D721Med (cell line): Measurements from ENCODE around the gene PASK.

Experiments used
- DNase-seq: peaks from one replicate; pipeline ENCODE4 v3.0.0; 2011; ENCODE audit warnings: low spot score; ENCODE audit not compliant: insufficient read length
- FAIRE-seq: peaks from 2 replicates; lab custom pipeline; 2011; peaks lifted over from hg19 to GRCh38; lab: Jason Lieb, UNC
- TF ChIP-seq, protein P1 (sequence below): IDR thresholded peaks from 2 replicates; pipeline ENCODE4 v1.5.1; 2012; ENCODE audit warnings: mild to moderate bottlenecking, control low read depth; ENCODE audit not compliant: insufficient read depth; ENCODE audit errors: missing control alignments

PASK gene

DNA sequence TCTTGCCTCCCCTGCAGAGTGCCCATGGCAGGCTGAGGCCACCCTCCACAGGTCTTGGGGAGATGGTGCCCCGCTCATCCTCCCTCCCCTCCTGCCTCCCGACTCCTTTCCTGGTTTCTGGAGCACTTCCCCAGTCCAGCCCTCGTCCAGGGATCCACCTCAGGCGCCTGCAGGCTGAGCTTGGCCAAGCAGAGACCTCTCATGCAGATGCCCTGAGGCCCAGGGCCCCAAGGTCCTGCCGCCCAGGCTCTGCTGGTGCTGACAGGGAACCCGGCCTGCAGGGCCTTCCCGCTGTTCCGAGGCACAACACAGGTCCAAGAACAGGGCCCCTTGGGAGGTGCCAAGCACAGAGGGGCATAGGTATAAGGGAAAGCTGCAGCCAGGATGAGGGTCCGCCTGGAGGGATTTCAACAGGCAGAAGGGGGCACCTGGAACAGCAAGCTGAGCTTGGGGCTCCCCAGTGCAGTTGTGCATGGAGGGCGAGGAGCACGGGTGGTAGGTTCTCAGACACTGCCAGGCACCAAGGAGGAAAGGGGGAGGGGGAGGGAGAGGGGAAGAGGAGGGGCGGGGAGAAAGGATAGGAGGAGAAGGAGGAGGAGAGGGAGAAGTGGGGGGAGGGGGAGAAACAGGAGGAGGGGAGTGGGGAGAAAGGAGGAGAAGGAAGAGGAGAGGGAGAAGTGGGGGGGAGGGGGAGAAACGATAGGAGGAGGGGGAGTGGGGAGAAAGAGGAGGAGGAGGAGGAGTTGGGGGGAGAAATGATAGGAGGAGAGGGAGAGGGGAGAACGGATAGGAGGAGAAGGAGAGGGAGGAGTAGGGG is 38.0 kb upstream of the PASK start:
- FAIRE-seq (no peak), DNase-seq (no peak)
- TF ChIP-seq, protein P1, sequence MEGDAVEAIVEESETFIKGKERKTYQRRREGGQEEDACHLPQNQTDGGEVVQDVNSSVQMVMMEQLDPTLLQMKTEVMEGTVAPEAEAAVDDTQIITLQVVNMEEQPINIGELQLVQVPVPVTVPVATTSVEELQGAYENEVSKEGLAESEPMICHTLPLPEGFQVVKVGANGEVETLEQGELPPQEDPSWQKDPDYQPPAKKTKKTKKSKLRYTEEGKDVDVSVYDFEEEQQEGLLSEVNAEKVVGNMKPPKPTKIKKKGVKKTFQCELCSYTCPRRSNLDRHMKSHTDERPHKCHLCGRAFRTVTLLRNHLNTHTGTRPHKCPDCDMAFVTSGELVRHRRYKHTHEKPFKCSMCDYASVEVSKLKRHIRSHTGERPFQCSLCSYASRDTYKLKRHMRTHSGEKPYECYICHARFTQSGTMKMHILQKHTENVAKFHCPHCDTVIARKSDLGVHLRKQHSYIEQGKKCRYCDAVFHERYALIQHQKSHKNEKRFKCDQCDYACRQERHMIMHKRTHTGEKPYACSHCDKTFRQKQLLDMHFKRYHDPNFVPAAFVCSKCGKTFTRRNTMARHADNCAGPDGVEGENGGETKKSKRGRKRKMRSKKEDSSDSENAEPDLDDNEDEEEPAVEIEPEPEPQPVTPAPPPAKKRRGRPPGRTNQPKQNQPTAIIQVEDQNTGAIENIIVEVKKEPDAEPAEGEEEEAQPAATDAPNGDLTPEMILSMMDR: no peak

DNA sequence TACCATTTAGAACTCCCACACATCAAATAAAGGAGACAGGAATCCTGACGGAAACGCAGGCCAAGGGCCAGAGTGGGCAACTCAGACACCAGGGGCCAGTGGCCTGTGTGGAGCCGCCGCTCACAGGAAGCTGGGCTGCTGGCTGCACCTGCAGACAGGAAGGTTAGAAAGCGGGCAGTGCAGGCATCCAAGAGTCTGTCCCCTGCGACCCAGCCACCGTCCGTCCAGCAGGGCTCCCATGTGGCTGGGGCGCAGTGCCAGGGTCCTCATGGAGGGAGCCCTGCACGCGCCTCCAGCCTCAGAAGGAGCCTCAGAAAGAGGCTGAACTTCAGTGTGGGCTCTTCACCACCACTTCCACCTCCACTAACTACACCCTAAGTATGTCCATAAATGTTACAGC is 36.7 kb upstream of the PASK start:
- TF ChIP-seq, protein P1: no peak
- DNase-seq (no peak), FAIRE-seq (no peak)

GRCh38 chr2:241184901-241185300 is 35.6 kb upstream of the PASK start:
- TF ChIP-seq, protein P1: no peak
- DNase-seq: no peak
- no peak for FAIRE-seq

DNA sequence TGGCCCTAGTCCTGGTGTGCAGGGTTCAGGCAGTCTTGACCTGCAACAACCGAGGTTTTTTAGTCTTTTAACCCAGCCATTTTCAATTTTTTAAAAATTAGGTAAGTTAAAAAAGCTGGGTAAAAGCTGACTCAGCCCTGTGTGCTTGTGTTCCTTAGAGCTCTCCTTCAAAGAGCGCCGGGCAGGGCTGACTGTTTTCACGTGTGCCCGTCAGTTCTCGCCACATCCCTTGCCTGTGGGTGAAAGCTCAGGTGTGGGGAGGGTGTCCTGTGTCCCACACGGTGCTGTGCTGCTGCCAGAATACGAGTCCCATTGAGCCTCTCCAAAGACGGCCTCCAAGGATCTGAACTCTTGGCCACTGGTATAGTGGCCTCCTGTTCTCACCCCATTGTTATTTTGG is 33.9 kb upstream of the PASK start:
- FAIRE-seq: no peak
- DNase-seq: no peak
- TF ChIP-seq, protein P1: no peak

DNA sequence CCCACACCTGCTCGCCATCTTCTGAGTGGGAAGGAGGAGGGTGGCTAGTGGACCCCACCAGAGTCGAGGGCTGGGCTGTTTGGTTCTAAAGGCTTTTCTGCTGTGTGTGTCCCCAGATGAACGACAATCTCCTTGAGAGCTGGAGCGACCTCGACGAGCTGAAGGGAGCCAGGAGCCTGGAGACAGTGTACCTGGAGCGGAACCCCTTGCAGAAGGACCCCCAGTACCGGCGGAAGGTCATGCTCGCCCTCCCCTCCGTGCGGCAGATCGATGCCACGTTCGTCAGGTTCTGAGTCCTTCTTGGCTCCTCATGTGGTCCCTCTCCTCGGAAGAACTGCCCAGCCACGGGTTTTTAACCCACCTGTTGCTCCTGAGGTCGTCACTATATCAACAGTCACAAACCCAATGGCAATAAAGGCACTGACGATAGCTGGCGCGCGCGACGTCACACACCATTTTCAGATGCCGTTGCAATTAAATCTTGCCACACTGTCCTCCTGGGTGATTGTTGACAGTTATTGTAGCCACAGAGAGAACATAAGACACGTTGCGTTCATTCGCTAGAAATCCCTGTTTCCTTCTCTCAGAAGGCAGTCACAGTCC is 33.4 kb upstream of the PASK start:
- no peak for FAIRE-seq
- DNase-seq: no peak
- TF ChIP-seq, protein P1: no peak

DNA sequence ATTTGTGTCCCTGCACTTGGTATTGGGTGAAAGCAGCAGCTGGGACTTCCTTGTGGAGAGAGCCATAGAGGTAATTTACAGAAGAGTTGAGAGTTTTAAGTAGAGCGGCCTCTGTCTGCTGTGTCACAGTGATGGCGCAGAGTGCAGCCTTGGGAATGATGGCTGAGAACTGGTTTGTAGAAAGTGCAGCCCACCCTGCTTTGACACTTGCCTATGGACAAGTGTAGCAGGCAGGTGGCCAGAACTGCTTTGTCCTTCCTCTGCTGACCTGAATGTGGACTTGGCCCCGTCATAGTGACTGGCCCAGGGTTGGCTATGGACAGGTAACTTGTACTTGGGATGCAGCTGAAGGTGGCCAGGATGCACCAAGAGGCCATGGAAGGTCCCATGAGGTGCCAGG is 32.9 kb upstream of the PASK start:
- DNase-seq (no peak), FAIRE-seq (no peak)
- TF ChIP-seq, protein P1: no peak

DNA sequence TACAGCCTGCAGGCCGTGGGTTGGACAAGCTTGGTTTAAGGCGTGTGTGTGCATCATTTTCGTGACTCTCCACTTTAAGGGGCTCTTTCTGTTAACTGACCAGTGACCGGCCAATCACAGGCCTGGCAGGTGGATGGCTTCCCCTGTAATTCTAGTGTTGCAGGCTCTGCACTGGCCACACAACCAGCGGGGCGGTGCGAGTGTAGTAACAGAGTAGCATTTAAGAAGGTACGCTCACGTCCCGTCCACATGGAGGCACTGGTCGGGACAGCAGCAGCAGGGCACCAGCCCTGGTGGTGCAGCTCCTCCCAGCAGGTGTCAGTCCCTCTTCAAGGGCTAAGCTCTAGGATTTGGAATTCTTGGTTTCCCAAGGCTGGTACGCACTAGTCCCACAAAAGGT is 31.2 kb upstream of the PASK start:
- DNase-seq: no peak
- no peak for FAIRE-seq
- TF ChIP-seq, protein P1: no peak
